ENCODE measurements around the gene CFAP20DC.

- TF ChIP-seq MAX (IDR thresholded peaks at IDR 0.05; ENCODE audit: low read depth, low read length) (no peak), CTCF (IDR thresholded peaks at IDR 0.05; ENCODE audit: low read depth, low read length) (no peak), POLR2A (IDR thresholded peaks at IDR 0.05; ENCODE audit: extremely low read depth, insufficient read length) (no peak), MYC (IDR thresholded peaks at IDR 0.05; ENCODE audit: low read depth, low read length) (no peak)
Measured at GRCh38 chr3:58857402-58857801, 192.4 kb downstream of the CFAP20DC start.
